Right lobe of liver (tissue), 4 donors: ENCODE data around the gene MDN1.

Experiments
- CTCF ChIP-seq, 4 donors: fragments of 200-600 bp in 3 of 4; fragments of 450-650 bp in 1 of 4; IDR thresholded peaks; one replicate each; pipeline versions ENCODE4 v1.5.1 to v1.8.0; 2016 to 2022; ENCODE audit warnings: antibody characterized with exemption in 4 of 4, mild to moderate bottlenecking in 2 of 4
- POLR2A ChIP-seq: fragments of 450-650 bp; IDR thresholded peaks from one replicate; pipeline ENCODE4 v1.6.1; 2017; ENCODE audit warnings: antibody characterized with exemption, mild to moderate bottlenecking
- donor health status: DM: no; HTN: no; CAD: no.
- donor health status: DM: no; HTN: no; CAD: no.
- donor health status: DM: no; HTN: yes; CAD: no.

- TF ChIP-seq CTCF (IDR thresholded peaks at IDR 0.05) (no peak), POLR2A (no peak)
Observed at GRCh38 chr6:89643406-89643805, 176.2 kb downstream of the MDN1 start.
